ENCODE data around the gene GPR12.

DNA sequence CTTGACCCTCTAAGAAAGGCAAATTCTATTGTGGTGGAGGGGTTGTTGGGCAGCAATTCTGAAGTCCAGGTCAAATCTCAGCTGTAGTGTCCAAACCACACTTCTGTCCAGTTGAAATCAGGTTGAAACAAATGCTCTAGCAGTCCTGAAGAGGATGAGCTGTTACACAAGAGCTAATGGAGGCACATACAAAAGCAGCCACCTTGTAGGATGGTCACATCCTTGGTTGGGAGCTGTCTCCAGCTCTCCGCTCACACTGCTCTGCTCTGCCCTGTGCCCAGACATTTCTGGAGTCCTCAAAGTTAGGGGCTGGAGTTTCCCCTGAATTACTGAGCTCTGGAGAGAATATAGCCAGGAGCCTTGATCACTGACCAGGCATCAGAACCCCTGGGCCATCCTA is 47.2 kb downstream of the GPR12 start:
- TF ChIP-seq, protein P1, sequence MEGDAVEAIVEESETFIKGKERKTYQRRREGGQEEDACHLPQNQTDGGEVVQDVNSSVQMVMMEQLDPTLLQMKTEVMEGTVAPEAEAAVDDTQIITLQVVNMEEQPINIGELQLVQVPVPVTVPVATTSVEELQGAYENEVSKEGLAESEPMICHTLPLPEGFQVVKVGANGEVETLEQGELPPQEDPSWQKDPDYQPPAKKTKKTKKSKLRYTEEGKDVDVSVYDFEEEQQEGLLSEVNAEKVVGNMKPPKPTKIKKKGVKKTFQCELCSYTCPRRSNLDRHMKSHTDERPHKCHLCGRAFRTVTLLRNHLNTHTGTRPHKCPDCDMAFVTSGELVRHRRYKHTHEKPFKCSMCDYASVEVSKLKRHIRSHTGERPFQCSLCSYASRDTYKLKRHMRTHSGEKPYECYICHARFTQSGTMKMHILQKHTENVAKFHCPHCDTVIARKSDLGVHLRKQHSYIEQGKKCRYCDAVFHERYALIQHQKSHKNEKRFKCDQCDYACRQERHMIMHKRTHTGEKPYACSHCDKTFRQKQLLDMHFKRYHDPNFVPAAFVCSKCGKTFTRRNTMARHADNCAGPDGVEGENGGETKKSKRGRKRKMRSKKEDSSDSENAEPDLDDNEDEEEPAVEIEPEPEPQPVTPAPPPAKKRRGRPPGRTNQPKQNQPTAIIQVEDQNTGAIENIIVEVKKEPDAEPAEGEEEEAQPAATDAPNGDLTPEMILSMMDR (IDR thresholded peaks at IDR 0.05; ENCODE audit: low read depth, low read length, poor library complexity, severe bottlenecking), result no peak
- no peak for TF ChIP-seq EZH2phosphoT487 (IDR thresholded peaks at IDR 0.05; ENCODE audit: borderline replicate concordance, low read length)

Measured in DOHH2 (cell line).